Measurements from ENCODE around the gene TMEM131L.

The TMEM131L gene

GRCh38 chr4:153669838-153670237 is 203.7 kb downstream of the TMEM131L start:
- no peak for DNase-seq

GRCh38 chr4:153676486-153676885 is 210.3 kb downstream of the TMEM131L start:
- DNase-seq, result no peak

- peak in 1 of 2 donors; percentile 6 for DNase-seq
Measured at GRCh38 chr4:153676984-153677383, 210.8 kb downstream of the TMEM131L start.

GRCh38 chr4:153679486-153679885 is 213.3 kb downstream of the TMEM131L start:
- peak in 1 of 2 donors; percentile 48 for DNase-seq

- DNase-seq, result no peak
Measured at GRCh38 chr4:153683763-153684181, 217.6 kb downstream of the TMEM131L start.

GRCh38 chr4:153684182-153684970 is 218.2 kb downstream of the TMEM131L start, which contains the start of gene TLR2:
Gene TLR2 (plus strand): TSS chr4:153684280. CDS start chr4:153702908, 18,628 bp downstream.
- peak; percentile 64 to 81 for DNase-seq

- DNase-seq, result no peak
Measured at GRCh38 chr4:153684971-153685371, 218.8 kb downstream of the TMEM131L start.

All from CD4-positive, alpha-beta T cell treated with Interleukin-1 beta for 1 hour (primary cell).